GM23338 (cell line): Measurements from ENCODE around the gene SLC24A4. TPM values are rescaled to one million over a fixed set of nuclear protein-coding genes. Genes with fewer than 3 reads are reported as not detected.

Experiments used
- ATAC-seq: fragments of 200-7000 bp; cut with Tn5 transposase; 3 replicates; pipeline ENCODE4 v1.9.1; 2020
- DNase-seq: peaks from one replicate; pipeline ENCODE4 v3.0.0-alpha.2; 2015; ENCODE audit warnings: low spot score
- H2AFZ ChIP-seq: fragments of 200-600 bp; sonication (generic); 2 replicates; pipeline ENCODE4 v1.8.0; 2016; ENCODE audit warnings: antibody characterized with exemption, mild to moderate bottlenecking, moderate library complexity
- H3F3A ChIP-seq: fragments of 200-600 bp; sonication (generic); replicated peaks from 2 replicates; pipeline ENCODE4 v1.8.0; 2017; ENCODE audit warnings: antibody characterized with exemption, mixed run types, low read depth
- H3K27ac ChIP-seq: fragments of 200-600 bp; sonication (generic); 2 replicates; pipeline ENCODE4 v1.6.1; 2016; ENCODE audit warnings: low read depth
- H3K27me3 ChIP-seq: fragments of 200-600 bp; sonication (generic); 2 replicates; pipeline ENCODE4 v1.8.0; 2016; ENCODE audit warnings: mild to moderate bottlenecking, mixed run types, moderate library complexity; ENCODE audit not compliant: insufficient read depth
- H3K36me3 ChIP-seq: fragments of 200-600 bp; sonication (generic); 2 replicates; pipeline ENCODE4 v1.8.0; 2016; ENCODE audit warnings: mild to moderate bottlenecking; ENCODE audit not compliant: insufficient read depth
- H3K4me1 ChIP-seq: fragments of 200-600 bp; sonication (generic); 2 replicates; pipeline ENCODE4 v1.8.0; 2016; ENCODE audit warnings: mild to moderate bottlenecking, moderate library complexity; ENCODE audit not compliant: insufficient read depth
- H3K4me2 ChIP-seq: fragments of 200-600 bp; sonication (generic); 2 replicates; pipeline ENCODE4 v1.7.1; 2017; ENCODE audit warnings: mixed run types
- H3K4me3 ChIP-seq: fragments of 200-600 bp; sonication (generic); 2 replicates; pipeline ENCODE4 v1.6.1; 2016; ENCODE audit warnings: mixed run types
- H3K79me2 ChIP-seq: fragments of 200-600 bp; sonication (generic); replicated peaks from 2 replicates; pipeline ENCODE4 v1.8.0; 2017; ENCODE audit warnings: mild to moderate bottlenecking; ENCODE audit not compliant: insufficient read depth
- H3K9me2 ChIP-seq: fragments of 200-600 bp; sonication (generic); 2 replicates; pipeline ENCODE4 v1.8.0; 2017; ENCODE audit not compliant: insufficient read depth
- H4K20me1 ChIP-seq: fragments of 200-600 bp; sonication (generic); replicated peaks from 2 replicates; pipeline ENCODE4 v1.8.0; 2017; ENCODE audit warnings: mild to moderate bottlenecking; ENCODE audit not compliant: insufficient read depth
- H3K27ac Mint-ChIP-seq: 2 replicates; pipeline ENCODE4 v1.8.0; 2020; ENCODE audit warnings: inconsistent platforms, mild to moderate bottlenecking, moderate library complexity, mixed read lengths
- H3K27me3 Mint-ChIP-seq: 3 replicates; pipeline ENCODE4 v1.8.0; 2022; ENCODE audit warnings: low read depth, mild to moderate bottlenecking, moderate library complexity, mixed read lengths, inconsistent platforms; ENCODE audit not compliant: insufficient read depth, poor library complexity
- H3K36me3 Mint-ChIP-seq: 3 replicates; pipeline ENCODE4 v1.8.0; 2021; ENCODE audit warnings: low read depth, mild to moderate bottlenecking, inconsistent platforms, moderate library complexity, mixed read lengths
- H3K4me1 Mint-ChIP-seq: 3 replicates; pipeline ENCODE4 v1.8.0; 2020; ENCODE audit warnings: mild to moderate bottlenecking, inconsistent platforms, mixed read lengths
- H3K4me3 Mint-ChIP-seq: 3 replicates; pipeline ENCODE4 v1.8.0; 2021; ENCODE audit warnings: moderate library complexity, mild to moderate bottlenecking, inconsistent platforms, mixed read lengths
- H3K9me3 Mint-ChIP-seq: 3 replicates; pipeline ENCODE4 v1.8.0; 2020; ENCODE audit warnings: moderate library complexity, mild to moderate bottlenecking, inconsistent platforms, mixed read lengths
- CREB1 ChIP-seq: fragments of 250-450 bp; sonication (Bioruptor Pico); IDR thresholded peaks from 2 replicates; pipeline ENCODE4 v1.5.0; 2020; ENCODE audit warnings: low read depth, mild to moderate bottlenecking, moderate library complexity
- CTCF ChIP-seq, 2 experiments: fragments of 200-600 bp in 1 of 2; sonication (generic) in 1 of 2; conservative IDR thresholded peaks; 2 replicates each; pipeline versions ENCODE4 v1.5.1 to v1.6.1; 2016 to 2017; ENCODE audit warnings: antibody characterized with exemption in 2 of 2, low read depth in 2 of 2, mild to moderate bottlenecking in 2 of 2, moderate library complexity in 1 of 2
- EZH2 ChIP-seq: fragments of 200-600 bp; sonication (generic); IDR thresholded peaks from one replicate; pipeline ENCODE4 v1.8.0; 2017; ENCODE audit warnings: antibody characterized with exemption, mild to moderate bottlenecking, low read depth; ENCODE audit not compliant: unreplicated experiment
- JUNB ChIP-seq: IDR thresholded peaks from one replicate; pipeline ENCODE4 v1.6.1; 2016; ENCODE audit warnings: antibody characterized with exemption; ENCODE audit not compliant: unreplicated experiment
- NANOG ChIP-seq: IDR thresholded peaks from 2 replicates; pipeline ENCODE4 v1.6.1; 2016; ENCODE audit warnings: antibody characterized with exemption, borderline replicate concordance
- POLR2AphosphoS5 ChIP-seq: IDR thresholded peaks from 2 replicates; pipeline ENCODE4 v1.6.1; 2016; ENCODE audit warnings: antibody characterized with exemption, low read depth
- STAT1 ChIP-seq: IDR thresholded peaks from one replicate; pipeline ENCODE4 v1.6.1; 2016; ENCODE audit warnings: antibody characterized with exemption; ENCODE audit not compliant: unreplicated experiment
- ZNF114 ChIP-seq: fragments of 250-450 bp; sonication (Bioruptor Pico); IDR thresholded peaks from 2 replicates; pipeline ENCODE4 v1.5.0; 2020; ENCODE audit warnings: mild to moderate bottlenecking, moderate library complexity
- ZNF331 ChIP-seq: fragments of 250-450 bp; sonication (Bioruptor Pico); IDR thresholded peaks from 2 replicates; pipeline ENCODE4 v1.5.0; 2020; ENCODE audit warnings: low read depth, mild to moderate bottlenecking, moderate library complexity
- polyA plus RNA-seq: library from polyadenylated mRNA; unstranded; fragments of >200 nt; fragmentation: Nextera tagmentation; extraction: Ambion mirVana; gene quantifications from 2 replicates; pipeline ENCODE4 v1.2.1, GENCODE V29; 2016
- total RNA-seq: library from RNA; depleted of rRNA; stranded (reverse); fragments of >200 nt; shearing (Covaris generic); gene quantifications from 2 replicates; pipeline ENCODE4 v1.2.3, GENCODE V29; 2014
- TF ChIP-seq, protein P1 (sequence below): IDR thresholded peaks from 2 replicates; pipeline ENCODE4 v1.6.1; 2016; ENCODE audit warnings: antibody characterized with exemption
- TF ChIP-seq, protein P2 (sequence below): IDR thresholded peaks from one replicate; pipeline ENCODE4 v1.6.1; 2018; ENCODE audit warnings: antibody characterized with exemption; ENCODE audit not compliant: unreplicated experiment

Gene SLC24A4
- total and polyA plus RNA-seq, 2 experiments from 2014 or later: 0.06 to 0.38 TPM

DNA sequence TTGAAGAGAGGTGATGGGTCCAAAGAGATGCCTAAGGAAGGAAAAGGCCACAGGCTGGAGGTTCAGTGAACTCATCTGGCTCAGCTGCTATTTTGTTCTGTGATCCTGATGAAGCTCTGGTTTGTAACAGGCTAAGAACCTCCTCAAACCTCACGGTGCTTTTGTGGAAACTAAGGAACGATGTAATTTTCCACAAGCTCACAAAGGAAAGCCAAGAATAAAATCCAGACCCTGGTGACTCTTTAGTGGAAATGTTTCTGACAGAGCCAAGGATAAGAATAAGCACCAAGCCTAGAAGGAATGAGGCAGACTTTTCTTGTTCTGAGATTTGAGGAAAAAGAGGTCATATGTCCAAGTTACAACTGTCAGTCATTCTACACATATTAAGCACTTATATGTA, 93.6 kb downstream of the SLC24A4 start:
- peaks cover 2% of the 10 kb centered on the region for H3K27me3 Mint-ChIP-seq
- H4K20me1 ChIP-seq: no peaks in the 10 kb centered on the region
- TF ChIP-seq POLR2AphosphoS5 (no peak), ZNF114 (no peak), CREB1 (CRISPR knock-in tag) (no peak)
- TF ChIP-seq, protein P1, sequence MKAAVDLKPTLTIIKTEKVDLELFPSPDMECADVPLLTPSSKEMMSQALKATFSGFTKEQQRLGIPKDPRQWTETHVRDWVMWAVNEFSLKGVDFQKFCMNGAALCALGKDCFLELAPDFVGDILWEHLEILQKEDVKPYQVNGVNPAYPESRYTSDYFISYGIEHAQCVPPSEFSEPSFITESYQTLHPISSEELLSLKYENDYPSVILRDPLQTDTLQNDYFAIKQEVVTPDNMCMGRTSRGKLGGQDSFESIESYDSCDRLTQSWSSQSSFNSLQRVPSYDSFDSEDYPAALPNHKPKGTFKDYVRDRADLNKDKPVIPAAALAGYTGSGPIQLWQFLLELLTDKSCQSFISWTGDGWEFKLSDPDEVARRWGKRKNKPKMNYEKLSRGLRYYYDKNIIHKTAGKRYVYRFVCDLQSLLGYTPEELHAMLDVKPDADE: no peak

GRCh38 chr14:92417759-92418158, 94.8 kb downstream of the SLC24A4 start:
- Histone ChIP-seq H3K27me3 (no peaks in the 10 kb centered on the region), H3K36me3 (no peaks in the 10 kb centered on the region), H2AFZ (no peak overlapping the region), H3F3A (no peaks in the 10 kb centered on the region), H3K79me2 (no peaks in the 10 kb centered on the region), H4K20me1 (no peaks in the 10 kb centered on the region), H3K4me2 (no peak overlapping the region), H3K9me2 (no peaks in the 10 kb centered on the region), H3K4me3 (no peak overlapping the region), H3K27ac (no peak overlapping the region), H3K4me1 (no peaks in the 10 kb centered on the region)
- no peak for DNase-seq
- no peaks in the 10 kb centered on the region for H3K36me3 Mint-ChIP-seq
- H3K9me3 Mint-ChIP-seq: 0 out of 3 replicates have a peak, but pooled peaks cover 2% of the 10 kb centered on the region
- no peak for ATAC-seq
- no peaks in the 10 kb centered on the region for H3K4me1 Mint-ChIP-seq
- no peak overlapping the region for H3K27ac Mint-ChIP-seq
- no peak overlapping the region for H3K4me3 Mint-ChIP-seq
- TF ChIP-seq STAT1 (no peak), ZNF114 (no peak), POLR2AphosphoS5 (no peak), EZH2 (no peak), NANOG (no peak)
- peaks cover 2% of the 10 kb centered on the region for H3K27me3 Mint-ChIP-seq

More for the DNA sequence above, 93.6 kb downstream of the SLC24A4 start:
- Histone ChIP-seq H3K4me1 (no peaks in the 10 kb centered on the region), H3K27me3 (no peaks in the 10 kb centered on the region), H3F3A (no peaks in the 10 kb centered on the region), H3K79me2 (no peaks in the 10 kb centered on the region), H3K36me3 (no peaks in the 10 kb centered on the region), H3K4me2 (no peak overlapping the region), H3K27ac (no peak overlapping the region), H3K4me3 (no peak overlapping the region), H2AFZ (no peak overlapping the region), H3K9me2 (no peaks in the 10 kb centered on the region)
- DNase-seq (no peak), ATAC-seq (no peak)
- no peaks in the 10 kb centered on the region for H3K4me1 Mint-ChIP-seq
- no peaks in the 10 kb centered on the region for H3K36me3 Mint-ChIP-seq
- no peak overlapping the region for H3K27ac Mint-ChIP-seq
- 0 out of 3 replicates have a peak, but pooled peaks cover 2% of the 10 kb centered on the region for H3K9me3 Mint-ChIP-seq
- H3K4me3 Mint-ChIP-seq: no peak overlapping the region

GRCh38 chr14:92421751-92422150, 98.8 kb downstream of the SLC24A4 start:
- DNase-seq (no peak), ATAC-seq (no peak)
- H3K79me2 ChIP-seq: no peaks in the 10 kb centered on the region
- H4K20me1 ChIP-seq: no peaks in the 10 kb centered on the region
- Mint-ChIP-seq H3K36me3 (no peaks in the 10 kb centered on the region; the same call in 2 of the 3 replicates), H3K4me1 (no peaks in the 10 kb centered on the region), H3K9me3 (0 out of 3 replicates have a peak, but pooled peaks cover 2% of the 10 kb centered on the region), H3K4me3 (no peak overlapping the region), H3K27me3 (peaks cover 6% of the 10 kb centered on the region), H3K27ac (no peak overlapping the region; the same call in 1 of the 2 replicates)
- no peaks in the 10 kb centered on the region for H3F3A ChIP-seq
- no peak overlapping the region for H3K4me2 ChIP-seq
- no peaks in the 10 kb centered on the region for H3K4me1 ChIP-seq
- no peaks in the 10 kb centered on the region for H3K9me2 ChIP-seq
- H3K27ac ChIP-seq: no peak overlapping the region
- H3K4me3 ChIP-seq: no peak overlapping the region
- no peak overlapping the region for H2AFZ ChIP-seq
- no peaks in the 10 kb centered on the region for H3K36me3 ChIP-seq
- H3K27me3 ChIP-seq: no peaks in the 10 kb centered on the region
- no peak for TF ChIP-seq STAT1
- no peak for TF ChIP-seq JUNB
- TF ChIP-seq CREB1 (CRISPR knock-in tag): no peak
- no peak for TF ChIP-seq CTCF (conservative IDR thresholded peaks at IDR 0.05; ENCODE audit: low read depth in 2 of 2)
- no peak for TF ChIP-seq ZNF114
- no peak for TF ChIP-seq POLR2AphosphoS5
- TF ChIP-seq ZNF331 (CRISPR knock-in tag): no peak
- TF ChIP-seq NANOG: no peak
- TF ChIP-seq, protein P2, sequence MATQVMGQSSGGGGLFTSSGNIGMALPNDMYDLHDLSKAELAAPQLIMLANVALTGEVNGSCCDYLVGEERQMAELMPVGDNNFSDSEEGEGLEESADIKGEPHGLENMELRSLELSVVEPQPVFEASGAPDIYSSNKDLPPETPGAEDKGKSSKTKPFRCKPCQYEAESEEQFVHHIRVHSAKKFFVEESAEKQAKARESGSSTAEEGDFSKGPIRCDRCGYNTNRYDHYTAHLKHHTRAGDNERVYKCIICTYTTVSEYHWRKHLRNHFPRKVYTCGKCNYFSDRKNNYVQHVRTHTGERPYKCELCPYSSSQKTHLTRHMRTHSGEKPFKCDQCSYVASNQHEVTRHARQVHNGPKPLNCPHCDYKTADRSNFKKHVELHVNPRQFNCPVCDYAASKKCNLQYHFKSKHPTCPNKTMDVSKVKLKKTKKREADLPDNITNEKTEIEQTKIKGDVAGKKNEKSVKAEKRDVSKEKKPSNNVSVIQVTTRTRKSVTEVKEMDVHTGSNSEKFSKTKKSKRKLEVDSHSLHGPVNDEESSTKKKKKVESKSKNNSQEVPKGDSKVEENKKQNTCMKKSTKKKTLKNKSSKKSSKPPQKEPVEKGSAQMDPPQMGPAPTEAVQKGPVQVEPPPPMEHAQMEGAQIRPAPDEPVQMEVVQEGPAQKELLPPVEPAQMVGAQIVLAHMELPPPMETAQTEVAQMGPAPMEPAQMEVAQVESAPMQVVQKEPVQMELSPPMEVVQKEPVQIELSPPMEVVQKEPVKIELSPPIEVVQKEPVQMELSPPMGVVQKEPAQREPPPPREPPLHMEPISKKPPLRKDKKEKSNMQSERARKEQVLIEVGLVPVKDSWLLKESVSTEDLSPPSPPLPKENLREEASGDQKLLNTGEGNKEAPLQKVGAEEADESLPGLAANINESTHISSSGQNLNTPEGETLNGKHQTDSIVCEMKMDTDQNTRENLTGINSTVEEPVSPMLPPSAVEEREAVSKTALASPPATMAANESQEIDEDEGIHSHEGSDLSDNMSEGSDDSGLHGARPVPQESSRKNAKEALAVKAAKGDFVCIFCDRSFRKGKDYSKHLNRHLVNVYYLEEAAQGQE: no peak
